AG04450 (cell line): ENCODE data around the gene SLC3A2. TPM values are rescaled to one million over a fixed set of nuclear protein-coding genes. Genes with fewer than 3 reads are reported as not detected.
A peak's percentile ranks its signal among the peaks of the same experiment; 100 is the strongest.
"Not testable (repeated sequence)": the region's sequence is repeated elsewhere in the genome, so short reads cannot be mapped to it uniquely, and the experiment has no call there.

Experiments used
- CTCF ChIA-PET: fragments of 300-600, 350-600 bp; formaldehyde crosslinking; extraction: SDS; loops from one replicate; lab custom pipeline; 2022; ENCODE audit warnings: antibody characterized with exemption, inconsistent platforms; lab: Charles Lee
- POLR2A ChIA-PET: fragments of 350-600 bp; formaldehyde crosslinking; extraction: SDS; loops from one replicate; lab custom pipeline; 2021; ENCODE audit warnings: antibody characterized with exemption, inconsistent platforms; lab: Yijun Ruan, JAX
- DNase-seq: peaks from one replicate; pipeline ENCODE4 v3.0.0-alpha.2; 2011; ENCODE audit warnings: low read depth, low spot score
- H3K27ac ChIP-seq: one replicate; pipeline ENCODE4 v1.5.1; 2012; ENCODE audit warnings: low read depth, low read length, control low read depth
- H3K27me3 ChIP-seq: one replicate; pipeline ENCODE4 v1.6.0; 2012; ENCODE audit warnings: low read length; ENCODE audit not compliant: control insufficient read depth, insufficient read depth
- H3K4me3 ChIP-seq: 2 replicates; pipeline ENCODE4 v1.5.1; 2011; ENCODE audit warnings: mild to moderate bottlenecking, low read depth, low read length, control low read depth
- H3K9me3 ChIP-seq: 2 replicates; pipeline ENCODE4 v1.5.1; 2012; ENCODE audit warnings: low read length; ENCODE audit not compliant: control insufficient read depth, insufficient read depth
- polyA plus RNA-seq: library from polyadenylated mRNA; depleted of rRNA; stranded (reverse); fragments of >200 nt; gene quantifications from 2 replicates; pipeline ENCODE4 v1.2.3, GENCODE V29; 2011; rRNA removed
- small RNA-seq: library from RNA; depleted of rRNA; stranded (forward); fragments of <200 nt; gene quantifications from one replicate; pipeline ENCODE3, GENCODE V24; 2012; ENCODE audit warnings: low read depth; ENCODE audit not compliant: insufficient read length
- TF ChIP-seq, protein P1 (sequence below): IDR thresholded peaks from 2 replicates; pipeline ENCODE4 v1.5.1; 2011; ENCODE audit warnings: low read depth, low read length, control low read depth, inconsistent platforms

The SLC3A2 gene
- polyA plus RNA-seq, 1 experiment = 263 TPM

DNA sequence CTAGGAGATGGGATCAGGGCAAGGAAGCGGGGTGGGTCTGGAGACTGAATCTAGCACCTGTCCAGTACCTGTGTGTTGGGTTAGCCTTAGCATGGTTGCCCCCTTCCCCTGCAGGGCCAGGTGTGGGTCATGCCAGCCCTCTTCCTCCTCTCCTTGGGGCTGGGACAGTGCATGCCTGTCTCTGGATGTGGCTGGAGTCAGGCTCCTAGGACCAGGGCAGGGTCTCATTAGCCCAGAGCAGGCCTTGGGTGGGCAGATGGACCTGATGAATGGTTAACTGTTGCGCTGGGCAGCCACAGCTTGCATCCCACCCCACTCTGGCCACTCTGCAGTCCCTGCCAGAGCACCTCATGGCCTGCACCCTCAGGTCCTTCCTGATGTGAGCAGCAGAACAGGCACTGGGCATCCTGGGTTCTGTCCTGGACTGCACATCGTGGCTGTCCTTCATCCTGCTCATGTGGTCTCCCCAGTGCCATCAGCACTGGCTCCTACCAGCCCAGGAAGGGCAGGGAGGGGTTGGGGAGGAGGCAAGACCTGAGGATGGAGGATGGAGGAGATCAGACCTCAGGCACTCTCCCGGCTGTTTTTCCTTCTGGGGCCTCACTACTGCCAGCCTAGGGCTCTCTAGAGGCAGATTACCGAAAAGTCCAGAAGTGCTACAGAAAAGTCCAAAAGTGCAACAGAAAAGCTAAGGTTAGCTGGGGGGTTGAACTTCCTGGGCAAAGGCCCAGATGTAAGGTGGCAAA, 53.2 kb downstream of the SLC3A2 start:
- no peak overlapping the region for H3K27ac ChIP-seq
- no peak for DNase-seq
- TF ChIP-seq, protein P1, sequence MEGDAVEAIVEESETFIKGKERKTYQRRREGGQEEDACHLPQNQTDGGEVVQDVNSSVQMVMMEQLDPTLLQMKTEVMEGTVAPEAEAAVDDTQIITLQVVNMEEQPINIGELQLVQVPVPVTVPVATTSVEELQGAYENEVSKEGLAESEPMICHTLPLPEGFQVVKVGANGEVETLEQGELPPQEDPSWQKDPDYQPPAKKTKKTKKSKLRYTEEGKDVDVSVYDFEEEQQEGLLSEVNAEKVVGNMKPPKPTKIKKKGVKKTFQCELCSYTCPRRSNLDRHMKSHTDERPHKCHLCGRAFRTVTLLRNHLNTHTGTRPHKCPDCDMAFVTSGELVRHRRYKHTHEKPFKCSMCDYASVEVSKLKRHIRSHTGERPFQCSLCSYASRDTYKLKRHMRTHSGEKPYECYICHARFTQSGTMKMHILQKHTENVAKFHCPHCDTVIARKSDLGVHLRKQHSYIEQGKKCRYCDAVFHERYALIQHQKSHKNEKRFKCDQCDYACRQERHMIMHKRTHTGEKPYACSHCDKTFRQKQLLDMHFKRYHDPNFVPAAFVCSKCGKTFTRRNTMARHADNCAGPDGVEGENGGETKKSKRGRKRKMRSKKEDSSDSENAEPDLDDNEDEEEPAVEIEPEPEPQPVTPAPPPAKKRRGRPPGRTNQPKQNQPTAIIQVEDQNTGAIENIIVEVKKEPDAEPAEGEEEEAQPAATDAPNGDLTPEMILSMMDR = no peak
- H3K27me3 ChIP-seq = peaks cover 9% of the 10 kb centered on the region
- no peaks in the 10 kb centered on the region for H3K9me3 ChIP-seq
- ChIA-PET CTCF (no interaction called here), POLR2A (no interaction called here)
- no peak overlapping the region for H3K4me3 ChIP-seq

GRCh38 chr11:62934496-62934785, 53.7 kb downstream of the SLC3A2 start:
- no peak for DNase-seq
- TF ChIP-seq, protein P1 = no peak
- Histone ChIP-seq H3K27me3 (peaks cover 8% of the 10 kb centered on the region), H3K4me3 (no peak overlapping the region), H3K9me3 (no peaks in the 10 kb centered on the region), H3K27ac (no peak overlapping the region)
- ChIA-PET POLR2A (no interaction called here), CTCF (no interaction called here)

GRCh38 chr11:62937528-62937927, 56.8 kb downstream of the SLC3A2 start:
- CTCF ChIA-PET = interaction anchor here (1.0 kb wide), 1 partner anchor 86 kb away, joined by 3 read pairs; no protein-coding TSS in a partner anchor
- POLR2A ChIA-PET, H3K4me3 ChIP-seq, H3K9me3 ChIP-seq, H3K27me3 ChIP-seq, H3K27ac ChIP-seq, DNase-seq: not testable (repeated sequence)

Small RNA genes lying within 50 kb of the gene (small RNA-seq; reads per million reads assigned to genes)
- gene RF00099 = not detected
- not detected for gene RN7SL259P
- not detected for gene SNORD22
- not detected for gene SNORD26
- gene SNORD27 = not detected
- not detected for gene SNORD28
- 8,122 reads per million, percentile 98 among the genes with 10 or more reads in this experiment for gene SNORD30

Other genes with a start within 250 kb of the SLC3A2 start
- gene GANAB, start 234.3 kb upstream of the SLC3A2 start, polyA plus RNA-seq = 369 and 464 TPM in 2 replicates
- 10.6 and 12.6 TPM in 2 replicates for gene INTS5, start 227.6 kb upstream of the SLC3A2 start, polyA plus RNA-seq
- 38.8 and 43.6 TPM in 2 replicates for gene C11orf98, start 215.7 kb upstream of the SLC3A2 start, polyA plus RNA-seq
- 4.6 and 4.7 TPM in 2 replicates for gene CSKMT, start 215.6 kb upstream of the SLC3A2 start, polyA plus RNA-seq
- 5.4 and 6.2 TPM in 2 replicates for gene UQCC3, start 209.2 kb upstream of the SLC3A2 start, polyA plus RNA-seq
- gene LBHD1, start 208.6 kb upstream of the SLC3A2 start, polyA plus RNA-seq = 2.4 and 3.2 TPM in 2 replicates
- 92.8 and 100 TPM in 2 replicates for gene UBXN1, start 201.8 kb upstream of the SLC3A2 start, polyA plus RNA-seq
- gene LRRN4CL, start 191.4 kb upstream of the SLC3A2 start, polyA plus RNA-seq = 4.1 and 5.7 TPM in 2 replicates
- 42.8 and 63.7 TPM in 2 replicates for gene BSCL2, start 173.5 kb upstream of the SLC3A2 start, polyA plus RNA-seq
- gene GNG3, start 173.2 kb upstream of the SLC3A2 start, polyA plus RNA-seq = 0.11 TPM in 1 of 2 replicates, not detected in the other
- gene HNRNPUL2, start 153.4 kb upstream of the SLC3A2 start, polyA plus RNA-seq = 26.6 and 28.2 TPM in 2 replicates
- 32.2 and 32.5 TPM in 2 replicates for gene TTC9C, start 152.4 kb upstream of the SLC3A2 start, polyA plus RNA-seq
- gene ZBTB3, start 126.7 kb upstream of the SLC3A2 start, polyA plus RNA-seq = 3.2 and 3.7 TPM in 2 replicates
- gene POLR2G, start 119.3 kb upstream of the SLC3A2 start, polyA plus RNA-seq = 213 and 215 TPM in 2 replicates
- gene TAF6L, start 109.5 kb upstream of the SLC3A2 start, polyA plus RNA-seq = 8.9 and 13.4 TPM in 2 replicates
- gene TMEM179B, start 93.5 kb upstream of the SLC3A2 start, polyA plus RNA-seq = 51.7 and 63.8 TPM in 2 replicates
- gene TMEM223, start 88.9 kb upstream of the SLC3A2 start, polyA plus RNA-seq = 12.3 and 13.5 TPM in 2 replicates
- gene NXF1, start 75.5 kb upstream of the SLC3A2 start, polyA plus RNA-seq = 48.9 and 66.1 TPM in 2 replicates
- 51.7 and 52.1 TPM in 2 replicates for gene STX5, start 48.8 kb upstream of the SLC3A2 start, polyA plus RNA-seq
- gene TEX54, start 48.1 kb upstream of the SLC3A2 start, polyA plus RNA-seq = not detected in 2 replicates
- gene WDR74, start 41.3 kb upstream of the SLC3A2 start, polyA plus RNA-seq = 18.0 and 21.6 TPM in 2 replicates
- gene CHRM1, start 40.5 kb downstream of the SLC3A2 start, polyA plus RNA-seq = not detected in 2 replicates
- gene SLC22A6, start 104.1 kb downstream of the SLC3A2 start, polyA plus RNA-seq = not detected in 2 replicates
- gene SLC22A8, start 134.9 kb downstream of the SLC3A2 start, polyA plus RNA-seq = not detected in 2 replicates